ENCODE results near the gene MPHOSPH8.

- TF ChIP-seq CTCF (conservative IDR thresholded peaks at IDR 0.05 in 1 of 2, IDR thresholded peaks at IDR 0.05 in 1 of 2; ENCODE audit: low read depth in 1 of 2, low read length in 2 of 2) (no peak), EZH2 (IDR thresholded peaks at IDR 0.05; ENCODE audit: low read length, missing control alignments) (no peak)
Observed at GRCh38 chr13:19665427-19665859, 32.0 kb downstream of the MPHOSPH8 start.

Data from fibroblast of lung (primary cell).